SIG-M5 (cell line): ENCODE measurements around the gene CYB5RL.

Experiments used
- DNase-seq: peaks from one replicate; lab custom pipeline; 2025; lab: John Stamatoyannopoulos, UW

Gene CYB5RL

DNA sequence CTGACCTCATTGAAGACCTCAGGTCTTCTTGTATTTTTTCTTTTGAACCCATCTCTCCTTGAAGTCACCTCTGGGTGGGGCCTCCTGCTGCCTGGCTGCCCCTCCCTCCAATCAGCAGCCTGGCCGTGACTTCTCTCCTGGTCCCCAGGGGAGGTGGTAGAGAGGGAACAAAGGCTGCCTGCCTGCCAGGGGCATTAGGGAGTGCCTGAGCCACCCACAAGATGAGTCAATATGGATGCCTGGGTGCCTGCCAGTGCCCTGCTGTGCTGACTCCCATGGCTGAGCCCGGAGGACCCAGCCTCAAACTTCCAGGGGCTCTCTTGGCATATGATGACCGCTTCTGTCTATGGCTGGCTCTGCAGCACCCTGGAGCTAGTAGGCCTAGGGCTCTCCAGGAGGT is 41.8 kb downstream of the CYB5RL start:
- no peak for DNase-seq

DNA sequence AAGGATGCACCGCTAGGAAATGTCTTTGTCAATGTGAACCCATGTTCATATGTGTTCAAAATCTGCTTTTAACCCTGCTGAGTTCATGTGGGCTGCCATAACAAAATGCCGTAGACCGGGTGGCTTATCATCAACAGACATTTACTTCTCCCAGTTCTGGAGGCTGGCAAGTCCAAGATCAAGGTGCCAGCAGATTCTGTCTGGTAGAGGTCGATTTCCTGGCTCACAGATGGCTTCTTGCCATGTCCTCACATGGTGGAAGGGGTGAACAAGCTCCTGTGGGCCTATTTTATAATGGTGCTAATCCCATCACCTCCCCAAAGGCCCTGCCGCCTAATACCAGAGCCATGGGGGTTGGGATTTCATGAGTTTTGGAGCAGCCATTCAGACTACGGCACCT is 42.4 kb downstream of the CYB5RL start:
- no peak for DNase-seq

DNA sequence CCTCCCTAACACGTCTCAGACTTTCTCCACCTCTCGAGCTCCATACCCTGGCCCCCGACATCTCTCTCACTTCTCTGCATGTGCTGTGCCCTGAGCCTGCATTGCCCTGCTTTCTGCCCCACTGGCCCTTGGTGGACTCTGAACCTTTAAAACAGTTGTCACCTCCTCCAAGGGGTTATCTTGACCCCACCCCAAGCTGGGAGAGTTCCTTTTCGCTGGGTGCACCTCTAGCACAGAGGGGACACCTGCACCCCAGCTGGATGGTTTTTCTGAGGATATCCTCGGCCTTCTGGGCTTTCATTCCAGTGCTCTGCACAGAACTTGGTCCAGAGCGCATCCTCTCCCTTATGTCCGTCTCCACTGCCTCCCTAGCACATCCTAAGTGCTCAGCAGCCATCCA is 42.8 kb downstream of the CYB5RL start:
- DNase-seq = no peak

DNA sequence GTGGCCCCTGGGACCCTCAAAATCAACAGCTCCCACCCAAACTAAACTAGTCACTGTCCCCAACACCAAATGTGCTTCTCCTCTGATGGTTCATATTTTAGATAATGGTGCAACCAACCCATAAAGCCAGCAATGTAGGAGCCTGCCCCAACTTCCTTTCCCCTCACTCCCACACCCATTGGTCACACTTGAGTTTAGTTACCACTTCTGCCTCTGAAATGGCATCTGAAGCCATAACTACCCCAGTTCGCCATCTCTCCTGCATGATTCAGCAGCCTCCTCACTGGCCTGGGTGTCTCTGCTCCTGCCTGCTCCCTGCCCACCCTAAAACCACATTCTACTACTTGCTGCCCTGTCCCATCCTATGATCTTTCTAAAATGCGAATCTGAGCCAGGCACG is 43.6 kb downstream of the CYB5RL start:
- DNase-seq = no peak

DNA sequence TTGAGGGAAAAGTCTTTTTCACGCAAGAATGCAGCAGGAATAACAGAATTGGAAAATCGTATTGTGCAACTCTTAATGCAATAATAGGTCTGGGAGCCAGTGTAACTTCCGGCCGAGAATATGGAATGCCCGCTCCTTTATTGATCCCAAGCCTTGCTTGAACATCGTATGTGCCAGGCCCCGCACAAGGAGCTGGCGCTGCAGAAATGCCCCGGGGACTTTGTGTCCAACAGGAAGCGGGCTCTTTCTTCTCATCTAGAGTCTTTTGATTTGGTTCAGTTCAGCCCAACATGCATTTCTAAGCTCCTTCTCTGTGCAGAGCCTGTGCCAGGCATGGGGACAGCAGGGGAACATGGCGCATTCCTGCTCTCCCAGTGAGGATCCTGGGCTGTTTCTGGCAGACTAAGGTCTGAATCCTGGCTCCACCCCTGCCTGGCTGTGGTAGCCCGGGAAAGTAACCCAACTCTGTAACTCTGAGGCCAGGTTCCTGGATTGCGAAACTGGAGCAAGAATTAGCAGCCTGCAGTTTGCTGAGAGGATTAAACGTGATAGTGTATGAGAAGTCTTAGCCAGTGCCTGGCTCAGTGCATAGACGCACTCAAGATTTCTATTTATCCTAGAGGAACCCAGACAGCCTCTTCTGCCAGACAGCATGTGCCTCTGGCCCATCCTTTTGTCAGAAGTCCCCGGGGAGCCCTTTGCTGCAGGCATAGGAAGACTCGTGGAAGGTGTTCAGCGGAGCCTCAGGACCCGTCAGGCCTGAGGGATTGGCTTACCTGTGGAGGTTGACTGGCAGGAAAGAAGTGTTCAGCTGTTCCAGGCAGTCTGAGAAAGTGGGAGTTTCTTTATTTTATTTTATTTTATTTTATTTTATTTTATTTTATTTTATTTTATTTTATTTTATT is 46.0 kb downstream of the CYB5RL start:
- no peak for DNase-seq

DNA sequence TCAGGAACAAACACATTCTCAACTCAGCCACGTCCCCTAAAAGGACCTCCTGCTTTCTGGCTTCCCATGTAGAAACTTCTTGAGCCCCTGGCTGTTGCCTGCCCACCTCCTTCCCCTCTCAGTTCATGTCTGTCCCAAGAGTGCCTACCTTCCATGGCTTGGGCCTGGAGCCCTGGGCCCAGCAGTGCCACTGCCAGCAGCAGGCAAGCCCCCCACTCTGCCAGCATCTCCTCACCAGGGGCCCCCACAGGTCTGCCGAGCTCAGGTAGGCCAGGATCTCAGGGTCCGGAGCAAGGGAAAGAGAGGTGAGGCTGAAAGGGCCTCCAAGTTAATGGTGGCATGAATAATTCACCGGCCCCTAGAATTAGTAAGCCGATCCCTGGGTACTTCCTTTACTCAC is 47.1 kb downstream of the CYB5RL start, which contains the start of gene CDCP2:
TSS of gene CDCP2 (minus strand) at position 305 of the 400 bp plus-strand sequence. CDS start at position 227, 78 bp downstream.
- no peak for DNase-seq

DNA sequence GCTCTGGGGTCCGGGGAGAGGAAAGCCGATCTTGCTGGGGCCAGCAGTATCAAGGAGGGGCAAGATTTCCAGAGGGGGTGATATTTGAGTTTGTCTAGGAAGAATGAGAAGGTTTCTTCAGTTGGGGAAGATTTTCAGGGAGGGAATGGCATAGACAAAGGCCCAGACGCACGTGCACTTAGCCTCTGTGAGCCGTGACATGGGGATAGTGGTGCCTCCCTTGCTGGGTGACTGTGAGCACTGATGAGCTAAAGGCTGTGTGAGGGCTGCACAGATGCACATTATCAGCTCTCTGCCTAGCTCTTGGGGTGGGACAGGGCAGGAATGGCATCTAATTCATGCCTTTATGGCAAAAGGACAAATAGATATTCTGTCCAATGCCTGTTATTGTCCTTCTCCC is 48.8 kb downstream of the CYB5RL start:
- DNase-seq = no peak
